Measurements from ENCODE around the gene MS4A13. TPM values are rescaled to one million over a fixed set of nuclear protein-coding genes. Genes with fewer than 3 reads are reported as not detected.

The MS4A13 gene
- total RNA-seq, 1 donor from 2014 or later: not detected

DNA sequence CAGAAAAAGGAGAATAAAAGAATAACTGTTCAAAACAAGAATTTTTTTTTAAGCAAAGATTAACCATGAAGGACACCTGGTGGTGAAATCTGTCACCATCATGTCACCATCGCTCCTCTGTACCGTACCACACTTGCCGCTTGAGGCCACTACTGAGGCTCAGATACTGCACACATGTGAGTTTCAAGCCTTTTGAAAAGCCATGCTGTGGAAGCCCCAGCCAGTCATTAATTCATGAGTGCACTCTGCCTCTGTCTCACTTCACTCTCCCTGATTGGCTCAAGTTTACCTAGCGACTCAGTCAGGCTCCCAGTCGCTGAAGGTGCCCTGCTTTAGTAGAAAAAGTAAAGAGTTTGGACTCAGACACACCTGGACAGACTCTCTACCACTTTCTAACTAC, 29.2 kb upstream of the MS4A13 start:
- Histone ChIP-seq H3K36me3 (ENCODE audit: control insufficient read depth, insufficient read depth, low read length) (no peaks in the 10 kb centered on the region), H3K4me3 (ENCODE audit: low read depth, low read length) (no peak overlapping the region), H3K27me3 (ENCODE audit: control insufficient read depth, insufficient read depth, low read length) (no peaks in the 10 kb centered on the region)
- TF ChIP-seq, protein P1, sequence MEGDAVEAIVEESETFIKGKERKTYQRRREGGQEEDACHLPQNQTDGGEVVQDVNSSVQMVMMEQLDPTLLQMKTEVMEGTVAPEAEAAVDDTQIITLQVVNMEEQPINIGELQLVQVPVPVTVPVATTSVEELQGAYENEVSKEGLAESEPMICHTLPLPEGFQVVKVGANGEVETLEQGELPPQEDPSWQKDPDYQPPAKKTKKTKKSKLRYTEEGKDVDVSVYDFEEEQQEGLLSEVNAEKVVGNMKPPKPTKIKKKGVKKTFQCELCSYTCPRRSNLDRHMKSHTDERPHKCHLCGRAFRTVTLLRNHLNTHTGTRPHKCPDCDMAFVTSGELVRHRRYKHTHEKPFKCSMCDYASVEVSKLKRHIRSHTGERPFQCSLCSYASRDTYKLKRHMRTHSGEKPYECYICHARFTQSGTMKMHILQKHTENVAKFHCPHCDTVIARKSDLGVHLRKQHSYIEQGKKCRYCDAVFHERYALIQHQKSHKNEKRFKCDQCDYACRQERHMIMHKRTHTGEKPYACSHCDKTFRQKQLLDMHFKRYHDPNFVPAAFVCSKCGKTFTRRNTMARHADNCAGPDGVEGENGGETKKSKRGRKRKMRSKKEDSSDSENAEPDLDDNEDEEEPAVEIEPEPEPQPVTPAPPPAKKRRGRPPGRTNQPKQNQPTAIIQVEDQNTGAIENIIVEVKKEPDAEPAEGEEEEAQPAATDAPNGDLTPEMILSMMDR (IDR thresholded peaks at IDR 0.05; ENCODE audit: insufficient read depth, low read length, poor library complexity, severe bottlenecking): peak; percentile 1
- DNase-seq (ENCODE audit: low read depth): no peak

DNA sequence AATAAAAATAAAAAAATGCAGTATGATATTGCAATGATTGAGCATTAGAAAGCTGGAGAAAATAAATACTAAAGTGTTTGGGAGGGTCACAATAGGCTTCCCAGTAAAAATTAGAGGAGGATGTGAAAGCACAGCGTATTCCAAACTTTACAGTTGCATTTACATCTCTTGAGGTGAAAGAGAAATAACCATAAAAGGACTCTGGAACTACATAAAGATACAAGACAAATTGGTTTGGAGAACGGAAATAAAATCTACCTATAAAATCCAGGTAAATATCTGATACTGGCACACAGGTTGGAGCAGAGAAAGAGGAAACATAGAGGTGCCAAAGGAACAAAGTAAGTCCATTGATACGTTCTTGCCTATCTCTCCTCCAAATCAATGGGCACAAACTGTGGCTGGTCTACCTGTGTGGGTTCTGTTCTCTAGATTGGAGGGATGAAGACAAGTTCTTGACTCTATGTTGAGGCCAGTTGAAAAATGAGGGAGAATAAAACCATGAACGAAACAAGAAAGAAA, 22.6 kb upstream of the MS4A13 start, which contains the start of gene MS4A12:
Gene MS4A12, plus strand, starts transcription at position 291 of the 522 bp plus-strand sequence. CDS start 4,541 bp downstream, outside the sequence.
- H3K27me3 ChIP-seq (ENCODE audit: control insufficient read depth, insufficient read depth, low read length): no peaks in the 10 kb centered on the region
- TF ChIP-seq, protein P1 (IDR thresholded peaks at IDR 0.05; ENCODE audit: insufficient read depth, low read length, poor library complexity, severe bottlenecking): no peak
- no peak within 1 kb of the TSS for H3K4me3 ChIP-seq (ENCODE audit: low read depth, low read length)
- H3K36me3 ChIP-seq (ENCODE audit: control insufficient read depth, insufficient read depth, low read length): no peaks in the 10 kb centered on the region
- DNase-seq (ENCODE audit: low read depth): no peak

DNA sequence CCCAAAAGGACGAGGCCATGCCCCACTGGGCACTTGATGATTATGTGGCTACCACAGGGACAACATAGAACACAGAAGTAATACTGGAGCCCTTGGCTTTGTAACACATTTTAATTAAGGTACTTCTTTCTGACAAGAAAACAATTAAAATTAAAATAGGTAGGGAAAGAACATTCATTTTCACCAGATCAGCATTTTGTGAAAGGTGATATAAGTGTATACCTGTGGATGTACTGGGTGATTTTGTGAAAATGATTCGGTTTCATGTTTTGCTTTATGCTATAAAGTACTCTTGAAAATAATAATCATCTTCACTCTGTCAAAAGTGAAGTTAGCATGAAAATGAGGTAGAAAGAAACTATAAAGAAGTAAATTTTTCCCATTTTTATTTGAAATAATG, 21.7 kb upstream of the MS4A13 start:
- TF ChIP-seq, protein P1 (IDR thresholded peaks at IDR 0.05; ENCODE audit: insufficient read depth, low read length, poor library complexity, severe bottlenecking): no peak
- H3K36me3 ChIP-seq (ENCODE audit: control insufficient read depth, insufficient read depth, low read length): no peaks in the 10 kb centered on the region
- no peaks in the 10 kb centered on the region for H3K27me3 ChIP-seq (ENCODE audit: control insufficient read depth, insufficient read depth, low read length)
- no peak for DNase-seq (ENCODE audit: low read depth)
- H3K4me3 ChIP-seq (ENCODE audit: low read depth, low read length): no peak overlapping the region

DNA sequence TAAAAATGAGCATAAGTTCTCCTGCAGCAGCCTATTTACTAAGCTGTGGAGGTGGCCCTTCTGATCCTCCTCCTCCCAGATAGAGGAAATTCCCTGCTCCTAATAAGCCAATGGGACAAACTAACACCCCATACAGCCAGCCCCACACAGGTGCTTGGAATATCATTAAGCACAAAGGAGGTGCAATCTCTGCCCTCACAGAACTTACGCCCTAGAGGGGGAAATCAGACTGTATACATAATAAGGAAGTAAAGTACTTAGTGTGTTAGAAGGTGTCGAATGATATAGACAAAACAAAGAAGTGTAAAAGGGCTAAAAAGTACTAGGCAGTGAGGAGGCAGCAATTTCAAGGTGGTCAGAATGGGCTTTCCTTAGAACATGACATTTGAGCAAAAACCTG, 16.8 kb upstream of the MS4A13 start:
- Histone ChIP-seq H3K36me3 (ENCODE audit: control insufficient read depth, insufficient read depth, low read length) (no peaks in the 10 kb centered on the region), H3K27me3 (ENCODE audit: control insufficient read depth, insufficient read depth, low read length) (no peaks in the 10 kb centered on the region), H3K4me3 (ENCODE audit: low read depth, low read length) (no peak overlapping the region)
- no peak for DNase-seq (ENCODE audit: low read depth)
- TF ChIP-seq, protein P1 (IDR thresholded peaks at IDR 0.05; ENCODE audit: insufficient read depth, low read length, poor library complexity, severe bottlenecking): no peak

DNA sequence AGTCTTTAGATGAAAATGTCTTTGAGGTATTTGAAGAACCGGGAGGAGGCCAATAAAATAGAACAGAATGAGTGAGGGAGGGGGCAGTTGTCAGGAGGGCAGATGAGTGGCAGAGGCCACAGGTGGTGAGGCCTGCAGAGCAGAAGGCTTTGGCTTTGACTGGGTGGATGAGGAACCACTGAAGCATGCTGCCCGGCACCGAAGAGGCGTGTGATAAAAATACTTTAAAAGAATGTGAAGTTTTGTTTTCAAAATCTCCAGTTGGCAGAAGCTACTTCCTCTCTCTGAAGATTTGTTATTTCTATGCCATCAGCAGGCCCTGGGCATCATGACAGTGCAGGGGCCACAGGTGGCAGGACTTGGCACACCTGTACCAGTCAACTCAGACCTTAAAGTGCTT, 16.3 kb upstream of the MS4A13 start:
- Histone ChIP-seq H3K4me3 (ENCODE audit: low read depth, low read length) (no peak overlapping the region), H3K36me3 (ENCODE audit: control insufficient read depth, insufficient read depth, low read length) (no peaks in the 10 kb centered on the region), H3K27me3 (ENCODE audit: control insufficient read depth, insufficient read depth, low read length) (no peaks in the 10 kb centered on the region)
- no peak for DNase-seq (ENCODE audit: low read depth)
- TF ChIP-seq, protein P1 (IDR thresholded peaks at IDR 0.05; ENCODE audit: insufficient read depth, low read length, poor library complexity, severe bottlenecking): no peak

DNA sequence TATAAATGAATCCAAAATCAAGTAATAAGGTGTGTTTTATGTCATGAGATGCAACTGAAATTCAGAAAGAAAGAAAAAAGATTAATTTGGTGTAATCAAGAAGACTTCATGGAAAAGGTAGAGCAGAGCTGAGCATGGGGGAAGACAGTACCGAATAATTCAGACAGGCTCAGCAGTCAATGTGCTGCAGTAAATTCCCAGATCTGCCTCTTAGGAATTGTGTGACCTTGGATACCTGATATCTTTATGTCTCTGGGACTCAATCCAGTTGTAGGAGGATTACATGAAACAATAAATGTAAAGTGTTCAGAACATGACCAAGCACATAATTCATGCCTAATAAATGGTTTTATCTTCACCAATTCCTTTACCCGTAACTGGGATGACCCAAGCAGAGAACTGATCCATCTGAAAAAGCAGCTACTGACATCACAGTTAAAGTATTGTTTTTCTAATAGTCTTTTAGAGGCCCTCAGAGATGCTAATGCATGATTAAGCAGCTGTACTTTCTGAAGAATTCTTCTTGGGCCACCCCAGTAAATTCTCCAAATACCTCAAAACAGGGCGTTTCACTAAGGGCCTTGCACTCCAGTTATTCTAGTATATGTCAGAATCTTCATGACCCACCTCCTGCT, 14.8 kb upstream of the MS4A13 start:
- peak; percentile 7 for DNase-seq (ENCODE audit: low read depth)
- Histone ChIP-seq H3K4me3 (ENCODE audit: low read depth, low read length) (no peak overlapping the region), H3K27me3 (ENCODE audit: control insufficient read depth, insufficient read depth, low read length) (no peaks in the 10 kb centered on the region), H3K36me3 (ENCODE audit: control insufficient read depth, insufficient read depth, low read length) (no peaks in the 10 kb centered on the region)
- TF ChIP-seq, protein P1 (IDR thresholded peaks at IDR 0.05; ENCODE audit: insufficient read depth, low read length, poor library complexity, severe bottlenecking): no peak

Data from kidney epithelial cell (primary cell).